ENCODE data around the gene PDCL2.

DNA sequence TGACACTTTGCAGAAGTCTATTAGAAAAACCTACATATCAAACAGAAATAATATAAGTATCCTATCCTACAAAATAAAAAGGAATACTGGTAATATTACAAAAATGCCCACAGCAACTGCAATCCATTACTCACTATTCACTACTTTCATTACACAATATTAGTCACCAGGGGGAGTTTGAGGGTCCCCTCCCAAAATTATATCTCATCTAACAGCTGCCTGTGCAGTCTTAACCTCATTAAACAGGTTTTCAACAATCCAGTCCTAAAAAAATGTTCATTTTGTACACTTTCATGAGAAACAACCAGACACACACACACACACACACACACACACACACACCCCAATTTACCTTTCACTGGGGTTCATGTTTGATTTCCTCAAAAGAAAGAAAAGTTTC is 48.2 kb downstream of the PDCL2 start:
- TF ChIP-seq, protein P1, sequence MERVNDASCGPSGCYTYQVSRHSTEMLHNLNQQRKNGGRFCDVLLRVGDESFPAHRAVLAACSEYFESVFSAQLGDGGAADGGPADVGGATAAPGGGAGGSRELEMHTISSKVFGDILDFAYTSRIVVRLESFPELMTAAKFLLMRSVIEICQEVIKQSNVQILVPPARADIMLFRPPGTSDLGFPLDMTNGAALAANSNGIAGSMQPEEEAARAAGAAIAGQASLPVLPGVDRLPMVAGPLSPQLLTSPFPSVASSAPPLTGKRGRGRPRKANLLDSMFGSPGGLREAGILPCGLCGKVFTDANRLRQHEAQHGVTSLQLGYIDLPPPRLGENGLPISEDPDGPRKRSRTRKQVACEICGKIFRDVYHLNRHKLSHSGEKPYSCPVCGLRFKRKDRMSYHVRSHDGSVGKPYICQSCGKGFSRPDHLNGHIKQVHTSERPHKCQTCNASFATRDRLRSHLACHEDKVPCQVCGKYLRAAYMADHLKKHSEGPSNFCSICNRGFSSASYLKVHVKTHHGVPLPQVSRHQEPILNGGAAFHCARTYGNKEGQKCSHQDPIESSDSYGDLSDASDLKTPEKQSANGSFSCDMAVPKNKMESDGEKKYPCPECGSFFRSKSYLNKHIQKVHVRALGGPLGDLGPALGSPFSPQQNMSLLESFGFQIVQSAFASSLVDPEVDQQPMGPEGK (CRISPR knock-in tag; IDR thresholded peaks at IDR 0.05; ENCODE audit: borderline replicate concordance) = no peak
- no peak for TF ChIP-seq BACH2 (CRISPR knock-in tag; IDR thresholded peaks at IDR 0.05; ENCODE audit: borderline replicate concordance)

All from SK-N-SH treated with all-trans-retinoic acid at 6 μM for 48 hours (cell line).